ENCODE data around the gene ITPR2. TPM values are rescaled to one million over a fixed set of nuclear protein-coding genes. Genes with fewer than 3 reads are reported as not detected.

ITPR2 gene
- total RNA-seq, 2 experiments from 2014 or later = 25.6 to 44.7 TPM

DNA sequence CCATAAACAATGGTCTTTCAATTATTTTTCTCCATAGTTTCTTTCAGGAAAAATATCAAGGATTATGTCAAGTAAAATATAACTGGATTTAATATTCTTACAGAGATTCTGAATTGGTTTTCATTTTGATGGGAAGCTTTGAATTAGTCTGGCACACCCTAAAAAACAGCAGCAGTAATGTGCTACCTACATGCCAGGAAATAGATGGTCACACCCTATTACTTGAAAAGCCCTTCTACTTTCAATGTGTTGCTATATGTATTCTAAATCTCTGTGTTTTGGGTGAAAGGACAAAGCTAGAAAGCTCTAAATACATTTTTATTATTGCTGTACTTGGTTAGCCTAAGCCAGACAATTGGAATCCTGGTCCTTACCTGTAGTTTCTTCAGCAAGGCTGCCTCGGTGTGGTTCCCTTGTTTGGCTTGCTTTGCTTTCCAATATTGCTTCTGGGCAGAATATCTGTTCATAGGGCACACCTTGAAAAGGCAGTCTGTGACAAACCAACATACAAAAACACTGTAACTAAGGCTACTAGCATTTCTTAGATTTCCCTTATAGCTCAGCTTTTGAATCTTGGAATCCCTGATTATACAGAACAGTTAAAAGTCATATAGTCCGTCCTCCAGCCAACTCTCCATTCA is 107.6 kb downstream of the ITPR2 start:
- Histone ChIP-seq H3K9me2 (ENCODE audit: insufficient read depth, low read length) (no peaks in the 10 kb centered on the region), H3K79me2 (ENCODE audit: insufficient read depth, low read depth, low read length) (no peaks in the 10 kb centered on the region), H3K4me1 (ENCODE audit: insufficient read depth, low read length, poor library complexity, severe bottlenecking) (peaks cover 17% of the 10 kb centered on the region), H3K4me2 (ENCODE audit: low read length) (no peak overlapping the region), H3K36me3 (ENCODE audit: insufficient read depth, low read length) (no peaks in the 10 kb centered on the region), H3K4me3 (ENCODE audit: low read depth, low read length, poor library complexity, severe bottlenecking) (no peak overlapping the region), H2AFZ (ENCODE audit: low read length) (no peak overlapping the region), H3K9me3 (ENCODE audit: low read length) (no peaks in the 10 kb centered on the region), H3K27ac (ENCODE audit: low read depth, low read length, poor library complexity, severe bottlenecking) (no peak overlapping the region), H4K20me1 (ENCODE audit: insufficient read depth, low read length) (no peaks in the 10 kb centered on the region)
- BruUV-seq (replicated peaks) = no TSS peak
- ChIA-PET POLR2A (no interaction called here), CTCF (ENCODE audit: unreplicated experiment) (no interaction called here)
- TF ChIP-seq, protein P1, sequence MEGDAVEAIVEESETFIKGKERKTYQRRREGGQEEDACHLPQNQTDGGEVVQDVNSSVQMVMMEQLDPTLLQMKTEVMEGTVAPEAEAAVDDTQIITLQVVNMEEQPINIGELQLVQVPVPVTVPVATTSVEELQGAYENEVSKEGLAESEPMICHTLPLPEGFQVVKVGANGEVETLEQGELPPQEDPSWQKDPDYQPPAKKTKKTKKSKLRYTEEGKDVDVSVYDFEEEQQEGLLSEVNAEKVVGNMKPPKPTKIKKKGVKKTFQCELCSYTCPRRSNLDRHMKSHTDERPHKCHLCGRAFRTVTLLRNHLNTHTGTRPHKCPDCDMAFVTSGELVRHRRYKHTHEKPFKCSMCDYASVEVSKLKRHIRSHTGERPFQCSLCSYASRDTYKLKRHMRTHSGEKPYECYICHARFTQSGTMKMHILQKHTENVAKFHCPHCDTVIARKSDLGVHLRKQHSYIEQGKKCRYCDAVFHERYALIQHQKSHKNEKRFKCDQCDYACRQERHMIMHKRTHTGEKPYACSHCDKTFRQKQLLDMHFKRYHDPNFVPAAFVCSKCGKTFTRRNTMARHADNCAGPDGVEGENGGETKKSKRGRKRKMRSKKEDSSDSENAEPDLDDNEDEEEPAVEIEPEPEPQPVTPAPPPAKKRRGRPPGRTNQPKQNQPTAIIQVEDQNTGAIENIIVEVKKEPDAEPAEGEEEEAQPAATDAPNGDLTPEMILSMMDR (conservative IDR thresholded peaks at IDR 0.05; ENCODE audit: low read length) = no peak
- no peak for TF ChIP-seq EZH2phosphoT487 (IDR thresholded peaks at IDR 0.05; ENCODE audit: borderline replicate concordance, low read depth, low read length)
- intact Hi-C loops (cut with micrococcal nuclease; ENCODE audit: unreplicated experiment) = no loop called here
- DNase-seq (ENCODE audit: low spot score) = no peak

DNA sequence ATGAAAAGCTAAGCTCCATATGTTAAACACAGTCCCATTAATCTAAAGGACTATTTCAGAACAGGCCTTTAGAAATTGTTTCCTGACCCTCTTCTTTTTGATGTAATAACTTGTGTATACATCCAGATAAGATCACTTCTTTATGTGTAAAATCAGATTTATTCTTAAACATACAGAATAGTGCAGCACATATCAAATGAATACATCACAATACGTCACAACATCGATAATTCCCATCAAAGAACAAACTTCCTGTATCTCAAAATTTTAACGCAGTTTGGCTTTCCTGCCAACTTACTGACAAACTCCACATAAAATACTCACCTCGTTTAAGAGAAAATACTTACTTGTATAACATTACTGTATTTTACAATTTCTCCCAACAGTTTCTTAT is 108.7 kb downstream of the ITPR2 start:
- Histone ChIP-seq H3K4me1 (ENCODE audit: insufficient read depth, low read length, poor library complexity, severe bottlenecking) (peaks cover 16% of the 10 kb centered on the region), H3K79me2 (ENCODE audit: insufficient read depth, low read depth, low read length) (no peaks in the 10 kb centered on the region), H3K9me2 (ENCODE audit: insufficient read depth, low read length) (no peaks in the 10 kb centered on the region), H3K36me3 (ENCODE audit: insufficient read depth, low read length) (no peaks in the 10 kb centered on the region), H2AFZ (ENCODE audit: low read length) (no peak overlapping the region), H3K4me2 (ENCODE audit: low read length) (no peak overlapping the region), H3K4me3 (ENCODE audit: low read depth, low read length, poor library complexity, severe bottlenecking) (no peak overlapping the region), H3K27ac (ENCODE audit: low read depth, low read length, poor library complexity, severe bottlenecking) (no peak overlapping the region), H4K20me1 (ENCODE audit: insufficient read depth, low read length) (no peaks in the 10 kb centered on the region), H3K9me3 (ENCODE audit: low read length) (no peaks in the 10 kb centered on the region)
- intact Hi-C loops (cut with micrococcal nuclease; ENCODE audit: unreplicated experiment) = no loop called here
- ChIA-PET POLR2A (interaction anchor here (1.1 kb wide), 1 partner anchor 10 kb away, joined by 3 read pairs; no protein-coding TSS in a partner anchor), CTCF (ENCODE audit: unreplicated experiment) (no interaction called here)
- TF ChIP-seq, protein P1 (conservative IDR thresholded peaks at IDR 0.05; ENCODE audit: low read length) = no peak
- no peak for TF ChIP-seq EZH2phosphoT487 (IDR thresholded peaks at IDR 0.05; ENCODE audit: borderline replicate concordance, low read depth, low read length)
- DNase-seq (ENCODE audit: low spot score) = no peak
- BruUV-seq (replicated peaks) = no TSS peak
